Naive thymus-derived CD4-positive, alpha-beta T cell (primary cell): ENCODE data around the gene GJA3. TPM values are rescaled to one million over a fixed set of nuclear protein-coding genes. Genes with fewer than 3 reads are reported as not detected.
A peak's percentile ranks its signal among the peaks of the same experiment; 100 is the strongest.

Experiments used
- ATAC-seq: fragments of 150-1000 bp; cut with Tn5 transposase; 2 replicates; pipeline ENCODE4 v1.10.0; 2021; ENCODE audit warnings: mild to moderate bottlenecking, moderate library complexity
- CTCF ChIA-PET: fragments of 350-600 bp; sonication (Branson Sonifier 250); formaldehyde crosslinking; loops from one replicate; lab custom pipeline; 2021; ENCODE audit warnings: antibody characterized with exemption; lab: Charles Lee
- POLR2A ChIA-PET: fragments of 350-600 bp; sonication (Branson Sonifier 250); formaldehyde crosslinking; loops from one replicate; lab custom pipeline; 2021; ENCODE audit warnings: antibody characterized with exemption, inconsistent platforms; lab: Charles Lee
- DNase-seq, 9 donors: peaks; one replicate each; pipeline versions ENCODE4 v3.0.0 to v3.0.0-alpha.2; 2020 to 2022; ENCODE audit warnings: mixed read lengths in 1 of 9
- H3K27ac ChIP-seq: one replicate; pipeline ENCODE4 v1.7.0; 2013; ENCODE audit warnings: mild to moderate bottlenecking, low read depth, low read length, moderate library complexity
- H3K27me3 ChIP-seq, 2 donors: one replicate each; pipeline ENCODE4 v1.7.0; 2013; ENCODE audit warnings: low read length in 2 of 2, mild to moderate bottlenecking in 2 of 2, moderate library complexity in 2 of 2; ENCODE audit not compliant: control insufficient read depth in 2 of 2, insufficient read depth in 2 of 2
- H3K36me3 ChIP-seq, 3 experiments: 1 replicate in 2 of 3; 2 replicates in 1 of 3; pipeline ENCODE4 v1.7.0; 2013; ENCODE audit warnings: low read length in 3 of 3, mild to moderate bottlenecking in 3 of 3, moderate library complexity in 1 of 3; ENCODE audit not compliant: insufficient read depth in 3 of 3, control insufficient read depth in 2 of 3
- H3K4me1 ChIP-seq, 2 donors: one replicate each; pipeline ENCODE4 v1.7.0; 2013; ENCODE audit warnings: low read length in 2 of 2, mild to moderate bottlenecking in 2 of 2, moderate library complexity in 1 of 2; ENCODE audit not compliant: control insufficient read depth in 2 of 2, insufficient read depth in 2 of 2
- H3K4me3 ChIP-seq: 2 replicates; pipeline ENCODE4 v1.7.0; 2013; ENCODE audit warnings: mild to moderate bottlenecking, low read length
- H3K9me3 ChIP-seq, 3 experiments: 1 replicate in 2 of 3; 2 replicates in 1 of 3; pipeline ENCODE4 v1.7.0; 2013; ENCODE audit warnings: low read length in 3 of 3; ENCODE audit not compliant: control insufficient read depth in 2 of 3
- H3K27ac Mint-ChIP-seq, 9 donors: one replicate each; pipeline ENCODE4 v1.8.0; 2020 to 2022; ENCODE audit warnings: mixed read lengths in 9 of 9, mild to moderate bottlenecking in 8 of 9, moderate library complexity in 5 of 9, inconsistent platforms in 2 of 9
- H3K27me3 Mint-ChIP-seq, 5 donors: one replicate each; pipeline ENCODE4 v1.8.0; 2021 to 2022; ENCODE audit warnings: mixed read lengths in 5 of 5, mild to moderate bottlenecking in 1 of 5
- H3K36me3 Mint-ChIP-seq, 5 donors: one replicate each; pipeline ENCODE4 v1.8.0; 2020 to 2022; ENCODE audit warnings: mixed read lengths in 5 of 5, mild to moderate bottlenecking in 3 of 5, inconsistent platforms in 1 of 5
- H3K4me1 Mint-ChIP-seq, 7 donors: one replicate each; pipeline ENCODE4 v1.8.0; 2020 to 2022; ENCODE audit warnings: mixed read lengths in 7 of 7, mild to moderate bottlenecking in 3 of 7, inconsistent platforms in 1 of 7
- H3K4me3 Mint-ChIP-seq, 10 donors: one replicate each; pipeline ENCODE4 v1.8.0; 2020 to 2022; ENCODE audit warnings: mild to moderate bottlenecking in 10 of 10, mixed read lengths in 10 of 10, moderate library complexity in 6 of 10, inconsistent platforms in 2 of 10
- H3K9me3 Mint-ChIP-seq, 11 donors: one replicate each; pipeline ENCODE4 v1.8.0; 2020 to 2022; ENCODE audit warnings: mixed read lengths in 11 of 11, mild to moderate bottlenecking in 4 of 11, inconsistent platforms in 1 of 11, moderate library complexity in 1 of 11
- intact Hi-C, 2 donors: fragments of 100-400 bp; cut with micrococcal nuclease; formaldehyde crosslinking; loops; one replicate each; pipeline ENCODE4 v1.15.1; 2023
- polyA plus RNA-seq, 2 donors: library from polyadenylated mRNA; unstranded; fragments of 300-500 nt; fragmentation: Illumina TruSeq; gene quantifications; one replicate each; pipeline ENCODE4 v1.2.3, GENCODE V29; 2021
- total RNA-seq, 6 experiments: library from RNA in 5 of 6; stranded (reverse) in 5 of 6; gene quantifications; 1 replicate in 5 of 6; 2 replicates in 1 of 6; pipeline ENCODE4 v1.2.3 and lab custom pipeline; 2021 to 2026

Gene GJA3
- total and polyA plus RNA-seq, 7 experiments from 2014 or later = 0.05 to 0.17 (median 0.07) TPM; not detected in 3

GRCh38 chr13:20099319-20099718 lies 61.5 kb downstream of the GJA3 start:
- Mint-ChIP-seq H3K27me3 (peaks cover 45 to 59% (median 51%) of the 10 kb centered on the region in 5 donors), H3K36me3 (no peaks in the 10 kb centered on the region), H3K4me3 (no peak overlapping the region), H3K27ac (no peak overlapping the region), H3K4me1 (peaks cover 0 to 11% (median 0%) of the 10 kb centered on the region in 7 donors), H3K9me3 (peaks cover 0 to 2% (median 0%) of the 10 kb centered on the region in 11 donors)
- ChIA-PET POLR2A (no interaction called here), CTCF (no interaction called here)
- Histone ChIP-seq H3K4me1 (no peaks in the 10 kb centered on the region), H3K27me3 (peaks cover 3 to 5% of the 10 kb centered on the region in 2 donors), H3K4me3 (no peak overlapping the region), H3K9me3 (no peaks in the 10 kb centered on the region), H3K27ac (no peak overlapping the region), H3K36me3 (no peaks in the 10 kb centered on the region)
- no peak for DNase-seq
- no peak for ATAC-seq
- intact Hi-C loops = no loop called here

- H3K4me1 ChIP-seq = no peaks in the 10 kb centered on the region
- H3K27me3 ChIP-seq = no peaks in the 10 kb centered on the region
- ChIA-PET POLR2A (no interaction called here), CTCF (interaction anchor here (0.6 kb wide), 1 partner anchor 488 kb away, joined by 3 read pairs; no protein-coding TSS in a partner anchor)
- no peak overlapping the region for H3K27ac Mint-ChIP-seq
- DNase-seq (no peak), ATAC-seq (no peak)
- H3K4me1 Mint-ChIP-seq = peaks cover 0 to 4% (median 0%) of the 10 kb centered on the region in 7 donors
- peaks cover 0 to 2% (median 0%) of the 10 kb centered on the region in 11 donors for H3K9me3 Mint-ChIP-seq
- no peak overlapping the region for H3K4me3 Mint-ChIP-seq
- no peaks in the 10 kb centered on the region for H3K36me3 ChIP-seq
- H3K36me3 Mint-ChIP-seq = no peaks in the 10 kb centered on the region
- intact Hi-C loops = loop anchor here in 1 of 2 donors (5.0 kb wide), 1 partner anchor 33 kb away; no protein-coding TSS in a partner anchor
- H3K9me3 ChIP-seq = no peaks in the 10 kb centered on the region
- peaks cover under 1 to 19% (median 9%) of the 10 kb centered on the region in 5 donors for H3K27me3 Mint-ChIP-seq
- H3K4me3 ChIP-seq = no peak overlapping the region
- no peak overlapping the region for H3K27ac ChIP-seq
Measured at GRCh38 chr13:20093951-20094350, 66.9 kb downstream of the GJA3 start.

DNA sequence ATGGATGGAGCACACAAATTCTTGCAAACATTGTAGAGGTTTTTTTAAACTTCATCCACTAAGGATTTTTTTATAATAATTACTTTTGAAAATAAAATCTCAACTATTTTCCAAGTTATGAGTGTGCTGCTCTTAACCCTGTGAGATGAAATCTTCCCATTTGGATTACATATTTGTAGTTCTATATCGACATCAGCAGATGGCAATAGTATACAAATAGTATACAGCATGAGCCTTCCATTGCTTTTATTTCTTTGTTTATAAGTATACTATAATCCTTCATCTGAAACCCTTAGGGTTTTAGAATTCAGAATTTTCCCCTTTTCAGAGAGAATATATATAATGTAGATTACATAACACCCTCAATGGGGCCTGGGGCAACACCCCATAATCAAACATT lies 70.5 kb downstream of the GJA3 start:
- CTCF ChIA-PET = no interaction called here
- intact Hi-C loops = loop anchor here (1.0 to 5.0 kb wide), 3 partner anchors 28 to 73 kb away; no protein-coding TSS in a partner anchor
- H3K4me3 Mint-ChIP-seq = no peak overlapping the region
- H3K27ac Mint-ChIP-seq = peak overlapping the region in 1 of 9 donors; percentile 67
- no peaks in the 10 kb centered on the region for H3K9me3 Mint-ChIP-seq
- Histone ChIP-seq H3K27me3 (no peaks in the 10 kb centered on the region), H3K4me1 (no peaks in the 10 kb centered on the region), H3K9me3 (no peaks in the 10 kb centered on the region), H3K36me3 (peaks cover 0 to 6% (median 0%) of the 10 kb centered on the region in 3 experiments), H3K27ac (no peak overlapping the region), H3K4me3 (no peak overlapping the region)
- DNase-seq (peak in 4 of 9 donors; percentile 18 to 24 (median 22)), ATAC-seq (peak; percentile 54)
- peaks cover 0 to 6% (median 2%) of the 10 kb centered on the region in 5 donors for H3K36me3 Mint-ChIP-seq
- POLR2A ChIA-PET = no interaction called here
- no peaks in the 10 kb centered on the region for H3K27me3 Mint-ChIP-seq
- H3K4me1 Mint-ChIP-seq = no peaks in the 10 kb centered on the region

Other genes with a start within 250 kb of the GJA3 start
- 100 to 1,000 TPM in 4 of 5 experiments, 10 to 100 TPM in 1; 58.1 to 133 (median 111) TPM for gene ZMYM2, start 202.3 kb downstream of the GJA3 start, total RNA-seq
- 10 to 100 TPM; 13.4 to 15.7 TPM for gene ZMYM2, start 202.3 kb downstream of the GJA3 start, polyA plus RNA-seq
- 1 to 10 TPM in 1 of 5 experiments, under 1 TPM in 2, not detected in 2; 0.13 to 3.6 (median 0.22) TPM for gene GJB2, start 31.9 kb upstream of the GJA3 start, total RNA-seq
- not detected for gene GJB2, start 31.9 kb upstream of the GJA3 start, polyA plus RNA-seq
- gene GJB6, start 71.3 kb upstream of the GJA3 start, total RNA-seq = 1 to 10 TPM in 3 of 5 experiments, under 1 TPM in 2; 0.22 to 2.4 (median 1.4) TPM
- 1 to 10 TPM in 1 of 2 donors, under 1 TPM in 1; 0.20 to 1.1 TPM for gene GJB6, start 71.3 kb upstream of the GJA3 start, polyA plus RNA-seq